GM19467 (cell line): ENCODE data around the gene NCS1.
"Not testable (repeated sequence)": the region's sequence is repeated elsewhere in the genome, so short reads cannot be mapped to it uniquely, and the experiment has no call there.

ENCODE experiments used
- ATAC-seq: cut with Tn5 transposase; IDR thresholded peaks from one replicate; pipeline ENCODE4 v1.9.1; 2021; ENCODE audit warnings: mild to moderate bottlenecking, moderate library complexity; ENCODE audit not compliant: unreplicated experiment

The NCS1 gene

DNA sequence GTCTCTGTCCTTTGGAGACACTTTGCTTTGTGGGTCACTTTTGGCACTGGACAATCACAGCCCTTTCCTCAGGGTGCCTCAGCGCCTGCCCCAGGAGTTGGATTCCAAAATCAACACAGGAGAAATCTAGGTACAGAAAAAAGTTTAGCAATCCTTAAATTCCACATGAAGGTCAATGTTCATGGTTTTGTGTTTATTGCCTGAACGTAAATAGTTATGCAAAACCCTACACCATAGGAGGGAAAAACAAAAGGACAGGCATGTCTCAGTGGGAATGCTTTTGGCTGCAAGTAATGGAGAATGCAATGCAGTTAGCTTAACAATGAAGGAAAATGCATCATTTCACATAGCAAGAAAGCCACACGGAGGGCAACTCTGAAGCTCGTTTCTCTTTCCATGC, 86.8 kb downstream of the NCS1 start:
- ATAC-seq, result no peak

DNA sequence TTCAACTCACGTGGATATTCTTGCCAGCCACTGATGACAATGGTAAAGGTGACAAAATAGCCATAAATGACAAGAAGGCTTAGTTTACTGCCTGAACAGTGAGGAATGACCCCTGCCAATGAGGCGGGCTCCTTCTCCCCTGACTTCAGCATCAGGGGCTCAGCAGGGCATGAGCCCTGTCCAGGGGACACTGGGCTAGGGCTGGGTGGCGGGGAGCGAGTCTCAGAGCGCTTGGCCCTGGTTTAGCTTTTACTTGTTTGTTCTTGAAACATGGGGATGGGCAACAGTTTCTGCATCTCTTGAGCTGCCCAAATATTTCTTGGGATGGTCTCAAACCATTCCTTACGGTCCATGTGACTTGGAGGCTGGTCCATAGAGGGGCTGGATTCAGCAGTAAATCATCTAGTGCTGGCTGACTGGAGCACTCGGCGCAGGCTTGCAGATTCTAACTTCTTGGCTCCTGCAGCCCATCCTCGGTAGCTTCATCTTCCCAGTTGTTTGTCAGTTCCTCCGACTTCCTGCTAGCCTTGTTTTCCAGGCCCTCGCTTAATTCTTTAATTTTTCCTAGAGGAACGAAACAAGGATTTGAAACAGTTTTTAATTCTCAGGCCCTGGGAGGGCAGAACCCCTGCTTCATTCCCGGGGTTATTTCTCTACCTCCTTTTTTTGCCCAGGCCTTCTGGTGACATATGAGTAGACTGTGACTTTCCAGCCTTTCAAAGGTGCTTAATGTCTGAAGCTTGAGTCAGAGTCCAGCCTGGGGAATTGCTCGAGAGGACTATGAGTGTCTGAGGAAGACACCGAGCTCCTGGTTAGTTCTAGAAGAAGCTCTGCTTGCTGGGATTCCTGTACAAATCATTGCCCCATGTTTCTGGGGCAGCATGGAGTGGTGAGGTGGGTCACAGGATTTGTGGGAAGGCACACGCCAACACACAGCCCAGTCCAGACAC, 88.9 kb downstream of the NCS1 start:
- ATAC-seq, result no peak

DNA sequence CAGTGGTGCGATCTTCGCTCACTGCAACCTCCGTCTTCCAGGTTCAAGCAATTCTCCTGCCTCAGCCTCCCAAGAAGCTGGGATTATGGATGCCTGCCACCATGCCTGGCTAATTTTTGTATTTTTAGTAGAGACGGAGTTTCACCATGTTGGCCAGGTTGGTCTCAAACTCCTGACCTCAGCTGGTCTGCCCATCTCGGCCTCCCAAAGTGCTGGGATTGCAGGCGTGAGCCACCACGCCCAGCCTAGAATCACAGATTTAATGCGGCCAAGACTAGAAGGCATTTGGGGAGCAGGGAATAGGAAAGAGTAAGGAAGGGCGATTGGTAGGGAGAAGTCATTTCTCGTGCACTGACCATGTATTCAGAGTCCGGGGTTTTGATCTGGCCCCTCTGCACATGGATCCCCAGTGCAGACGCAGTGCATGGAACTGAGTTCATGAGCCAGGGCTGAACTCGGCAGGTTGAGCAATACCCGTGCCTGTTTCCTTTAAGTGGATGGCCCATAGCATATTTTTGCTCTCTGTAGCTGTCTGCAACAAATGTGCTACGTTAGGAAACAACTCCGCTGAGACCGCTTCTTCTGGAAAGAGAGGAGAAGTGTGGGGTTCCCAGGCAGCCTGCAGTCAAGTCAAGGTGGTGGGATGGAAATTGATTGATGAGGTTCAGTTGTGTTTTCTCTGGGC, 90.0 kb downstream of the NCS1 start:
- ATAC-seq, result no peak

DNA sequence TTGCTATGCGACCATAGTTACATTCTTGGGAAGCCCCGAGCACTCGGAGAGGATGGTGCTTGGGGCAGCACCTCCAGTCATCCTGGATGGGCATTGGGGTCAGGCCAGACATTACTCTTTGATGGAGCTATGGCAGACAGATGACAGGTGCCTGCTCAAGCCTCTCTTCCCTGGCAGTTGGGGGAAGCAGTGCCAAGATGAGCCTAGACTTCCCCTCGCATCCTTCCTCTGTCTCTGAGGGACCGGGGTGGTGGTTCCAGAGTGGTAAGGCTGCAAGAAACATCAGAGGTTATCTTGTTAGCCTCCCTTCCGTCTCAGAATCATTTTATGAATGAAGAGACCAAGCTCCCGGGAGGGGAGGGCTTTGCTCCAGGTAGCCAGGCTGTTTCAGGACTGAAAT, 90.6 kb downstream of the NCS1 start:
- no peak for ATAC-seq

DNA sequence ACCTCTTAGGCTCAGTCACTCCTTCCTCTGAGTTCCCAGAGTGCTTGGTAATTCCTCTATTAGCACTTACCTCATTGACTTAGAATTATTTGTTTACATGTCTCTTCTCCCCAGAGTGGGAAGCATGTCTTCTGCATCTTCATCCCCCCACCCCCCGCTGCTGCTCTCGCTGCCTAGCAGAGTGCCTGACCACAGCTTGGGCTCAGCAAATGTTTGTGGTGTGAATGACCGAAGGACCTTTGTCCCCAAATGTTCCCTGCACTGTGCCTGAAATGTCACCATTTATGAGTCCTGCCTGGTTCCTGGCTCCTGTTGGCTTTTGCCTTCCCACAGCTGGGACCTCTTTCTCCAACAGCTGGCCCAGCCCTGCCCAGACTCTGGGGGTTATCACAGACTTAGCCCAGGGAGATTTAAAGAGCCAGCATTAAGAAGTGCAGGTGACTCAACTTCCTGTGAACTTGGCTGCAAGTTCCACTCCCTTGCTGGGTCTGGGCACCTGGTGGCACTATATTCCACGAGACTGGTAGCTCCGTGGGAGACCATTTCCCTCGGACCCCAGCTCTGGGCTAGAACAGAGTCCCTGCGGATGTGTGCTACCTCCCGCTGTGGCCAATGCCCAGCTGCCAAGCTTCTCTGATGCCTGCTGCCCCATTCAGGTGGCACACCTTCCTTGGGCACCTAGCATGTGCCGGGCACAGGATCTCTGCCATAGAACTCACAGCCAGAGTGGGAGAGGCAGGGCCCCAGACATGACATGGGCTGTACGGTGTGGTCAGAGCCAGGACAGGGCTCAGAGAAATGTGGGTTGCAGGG, 91.6 kb downstream of the NCS1 start:
- no peak for ATAC-seq

DNA sequence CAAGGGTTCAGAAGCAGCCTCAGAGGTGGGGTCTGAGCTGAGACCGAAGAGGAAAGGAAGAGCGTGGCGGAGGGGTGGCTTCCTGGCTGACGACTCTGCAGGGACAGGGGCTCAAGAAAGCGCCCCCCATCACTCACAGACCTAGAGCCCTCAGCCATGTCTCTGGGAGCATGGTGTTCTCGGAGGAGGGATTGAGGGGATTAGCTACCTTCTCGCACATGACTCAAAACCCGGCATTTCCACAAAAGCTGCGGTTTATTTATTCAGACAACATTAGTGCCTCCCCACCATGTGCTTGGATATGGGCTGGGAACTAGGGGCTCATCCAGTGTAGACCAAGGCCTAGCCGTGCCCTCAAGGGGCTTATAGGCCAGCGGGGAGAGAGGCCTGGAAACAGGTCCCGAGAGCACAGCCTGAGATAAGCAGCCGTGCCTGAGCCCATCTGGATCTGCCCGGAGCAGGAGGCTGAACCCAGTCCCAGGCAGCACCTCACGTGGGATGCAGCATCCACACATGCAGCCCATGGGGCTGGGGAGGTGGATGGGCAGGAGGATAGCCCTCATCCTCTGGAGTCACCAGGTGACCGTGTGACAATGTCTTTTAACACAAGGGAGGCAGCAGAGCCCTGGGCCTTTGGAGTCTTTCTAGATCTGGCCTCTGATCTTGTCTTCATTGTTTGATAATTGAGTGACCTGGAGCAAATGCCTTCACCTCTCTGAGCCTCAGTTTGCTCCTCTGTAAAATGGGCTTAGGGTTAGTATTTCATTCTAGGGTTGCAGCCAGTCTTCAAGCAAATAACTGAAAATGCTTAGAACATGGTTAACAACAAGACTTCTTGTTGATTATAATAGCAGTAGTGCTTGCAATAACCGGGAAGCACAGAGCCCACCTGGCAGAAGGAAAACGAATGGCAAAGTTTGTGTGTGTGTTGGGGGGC, 92.5 kb downstream of the NCS1 start:
- no peak for ATAC-seq

DNA sequence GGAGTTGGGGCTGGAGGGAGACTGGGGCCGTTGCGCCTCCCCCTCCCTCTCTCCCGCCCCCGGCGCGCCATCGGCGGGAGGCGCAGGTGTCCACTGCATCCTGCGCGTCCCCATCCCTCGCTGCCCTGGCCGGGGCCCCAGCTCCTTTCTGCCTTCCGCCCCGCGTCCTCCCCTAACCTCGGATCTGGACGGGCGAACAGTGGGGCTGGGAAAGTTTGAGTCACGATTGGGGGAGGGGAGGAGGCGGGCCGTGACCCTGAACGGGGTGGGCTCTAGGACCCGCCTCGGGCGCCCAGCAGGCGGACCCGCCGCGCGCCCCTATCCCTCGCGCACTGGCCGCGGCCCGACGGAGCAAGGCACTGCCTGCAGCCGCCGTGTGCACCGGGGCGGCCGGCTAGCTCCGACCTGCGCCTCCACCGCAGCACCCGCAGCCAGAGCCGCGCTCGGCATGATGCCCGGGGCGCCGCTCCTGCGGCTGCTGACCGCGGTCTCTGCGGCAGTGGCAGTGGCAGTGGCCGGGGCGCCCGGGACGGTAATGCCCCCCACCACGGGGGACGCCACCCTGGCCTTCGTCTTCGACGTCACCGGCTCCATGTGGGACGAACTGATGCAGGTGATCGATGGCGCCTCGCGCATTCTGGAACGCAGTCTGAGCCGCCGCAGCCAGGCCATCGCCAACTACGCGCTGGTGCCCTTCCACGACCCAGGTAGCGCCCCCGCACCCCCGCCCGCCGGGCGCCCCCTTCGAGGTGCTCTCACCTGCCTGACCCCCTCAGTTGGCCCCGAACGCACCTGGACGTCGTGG, 93.4 kb downstream of the NCS1 start, which contains the start of gene HMCN2:
TSS of gene HMCN2 (plus strand) at position 330 of the 805 bp plus-strand sequence. CDS start at position 449, 119 bp downstream.
- ATAC-seq, result no peak

DNA sequence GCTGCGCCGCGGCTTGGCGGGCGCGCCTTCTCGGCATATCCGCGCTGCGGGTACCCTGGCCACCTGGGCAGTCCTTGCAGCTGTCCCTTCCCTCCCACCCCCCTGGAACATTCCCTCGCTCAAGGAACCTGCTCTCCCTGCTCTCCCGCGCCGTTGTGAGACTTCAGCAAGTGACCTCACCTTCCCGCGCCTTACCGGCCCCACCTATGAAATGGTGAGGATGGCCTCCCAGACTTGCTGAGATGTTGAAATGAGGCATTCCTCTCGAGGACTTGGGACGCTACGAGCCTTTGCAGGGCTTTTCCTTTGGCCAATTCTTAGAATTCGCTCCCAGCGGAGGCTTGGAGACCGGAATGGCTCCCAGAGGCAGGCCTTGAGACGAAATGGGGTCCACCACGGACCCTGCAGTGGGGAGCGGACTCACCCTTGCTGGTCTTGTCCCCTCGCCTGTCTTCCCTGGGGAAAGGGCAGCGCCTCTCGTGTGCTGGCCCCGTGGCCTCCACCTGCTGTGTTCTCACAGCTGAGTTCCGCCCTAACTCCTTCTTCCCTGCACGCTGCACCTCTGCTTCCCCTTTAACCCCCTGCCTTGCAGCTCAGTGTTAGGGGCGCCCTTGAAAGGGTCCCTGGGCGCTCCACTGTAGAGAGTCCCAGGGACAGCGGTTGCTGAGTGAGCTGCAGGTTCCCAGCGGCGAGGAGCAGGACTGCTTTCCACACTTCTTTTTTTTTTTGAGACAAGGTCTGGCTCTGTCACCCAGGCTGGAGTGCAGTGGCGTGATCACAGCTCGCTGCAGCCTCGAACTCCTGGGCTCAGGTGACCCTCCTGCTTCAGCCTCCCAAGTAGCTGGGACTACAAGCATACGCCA, 94.3 kb downstream of the NCS1 start:
- no peak for ATAC-seq

DNA sequence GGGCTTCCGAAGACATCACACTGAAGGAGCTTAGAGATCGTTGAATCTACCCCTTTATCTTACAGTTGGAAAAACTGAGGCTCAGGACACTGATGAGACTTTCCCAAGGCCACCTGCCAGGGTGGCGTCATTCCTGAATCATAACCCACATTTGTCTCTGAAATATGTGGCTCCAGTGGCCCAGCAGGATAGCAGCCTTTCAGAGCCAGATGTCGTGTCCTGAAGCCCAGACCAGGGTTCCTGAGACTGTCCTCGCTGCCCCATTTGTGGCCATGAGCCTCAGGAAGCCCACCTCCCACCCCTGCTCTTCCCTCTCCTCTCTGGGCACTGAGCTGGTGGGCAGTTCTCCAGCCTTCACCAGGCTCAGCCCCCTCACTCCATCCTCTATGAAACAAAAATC, 95.7 kb downstream of the NCS1 start:
- no peak for ATAC-seq

DNA sequence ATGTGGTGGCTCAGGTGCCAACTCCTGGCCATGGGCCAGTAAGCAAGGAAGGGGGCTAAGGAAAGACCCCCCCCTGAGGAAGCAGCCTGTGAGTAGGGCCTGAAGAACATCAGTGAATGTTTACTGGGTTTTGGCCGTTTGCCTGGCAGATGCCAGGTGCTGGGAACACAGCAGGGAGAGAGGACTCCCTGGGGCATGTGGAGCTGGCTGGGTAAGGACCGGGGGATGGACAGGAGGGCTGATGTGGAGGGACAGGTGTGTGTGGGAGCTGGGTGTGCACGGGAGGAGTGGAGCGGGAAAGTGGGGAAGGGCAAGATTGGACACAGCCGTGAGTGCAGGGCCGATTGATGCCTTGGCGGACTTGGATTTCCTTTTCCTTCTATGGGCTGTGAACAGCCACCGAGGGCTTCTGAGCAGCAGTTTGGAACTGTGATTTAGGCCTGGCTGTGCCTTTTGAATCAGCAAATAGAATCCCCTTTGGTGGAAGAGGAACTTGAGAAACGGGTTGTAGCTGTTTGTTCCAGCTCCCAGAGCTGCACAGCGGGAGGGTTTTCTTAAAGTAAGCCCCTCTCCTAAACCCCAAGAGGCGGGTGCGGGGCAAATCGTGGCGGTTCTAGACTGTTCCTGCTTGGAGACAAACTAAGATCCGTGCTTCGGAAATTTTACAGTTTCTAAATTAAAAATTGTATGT, 96.5 kb downstream of the NCS1 start:
- ATAC-seq, result no peak

DNA sequence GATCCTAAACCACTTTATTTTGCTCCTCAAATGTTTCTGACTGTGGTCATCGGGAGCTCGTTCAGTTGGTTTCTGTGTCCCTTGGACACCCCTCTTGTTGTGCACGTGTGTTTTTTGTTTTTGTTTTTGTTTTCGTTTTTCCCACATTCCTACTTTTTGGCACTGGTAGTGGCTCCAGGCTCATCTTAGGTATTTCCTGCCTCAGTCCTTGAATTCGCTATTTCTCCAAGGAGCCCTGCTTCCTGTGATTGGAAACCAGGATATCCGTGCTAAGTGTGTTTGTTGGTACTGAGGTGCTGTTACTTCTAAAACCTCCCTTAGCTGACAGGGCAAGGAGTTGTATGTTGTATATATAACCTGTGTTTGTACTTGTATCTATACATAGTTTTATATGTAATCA, 99.3 kb downstream of the NCS1 start:
- ATAC-seq, result no peak

DNA sequence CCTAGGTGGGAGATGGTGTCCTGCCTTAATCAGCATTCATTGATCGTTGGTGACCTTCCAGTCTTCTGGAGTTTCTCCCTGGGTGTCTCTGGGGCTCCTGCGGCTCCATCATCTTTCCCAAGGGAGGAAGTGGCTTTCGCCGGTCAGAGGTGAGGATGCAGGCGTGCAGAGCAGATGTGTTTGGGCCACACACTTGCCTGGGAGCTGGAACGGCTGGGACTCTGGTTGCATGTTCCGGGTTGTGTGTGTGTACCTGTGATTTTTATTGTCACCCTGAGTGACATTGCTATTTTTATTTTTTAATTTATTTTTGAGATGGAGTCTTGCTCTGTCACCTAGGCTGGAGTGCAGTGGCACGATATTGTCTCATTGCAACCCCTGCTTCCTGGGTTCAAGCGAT, 103.0 kb downstream of the NCS1 start:
- ATAC-seq, result no peak

DNA sequence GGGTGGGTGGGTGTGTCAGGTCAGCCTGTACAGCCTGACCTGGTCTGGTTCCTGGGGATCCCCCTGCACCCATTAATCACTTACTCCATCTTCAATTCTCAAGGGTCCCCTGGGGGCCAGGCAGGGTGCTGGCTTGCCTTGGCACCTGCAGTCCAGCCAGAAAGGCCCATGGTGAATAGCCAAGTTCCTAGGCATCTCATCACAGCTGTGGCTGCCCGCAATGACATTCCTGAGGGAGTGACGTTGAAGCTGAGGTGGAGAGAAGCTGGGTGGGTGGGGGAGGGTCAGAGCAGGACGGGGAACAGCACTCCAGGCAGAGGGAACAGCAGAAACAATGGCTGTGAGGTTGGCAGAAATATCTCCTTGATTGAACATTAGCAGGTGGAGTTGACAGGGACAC, 103.9 kb downstream of the NCS1 start:
- no peak for ATAC-seq

DNA sequence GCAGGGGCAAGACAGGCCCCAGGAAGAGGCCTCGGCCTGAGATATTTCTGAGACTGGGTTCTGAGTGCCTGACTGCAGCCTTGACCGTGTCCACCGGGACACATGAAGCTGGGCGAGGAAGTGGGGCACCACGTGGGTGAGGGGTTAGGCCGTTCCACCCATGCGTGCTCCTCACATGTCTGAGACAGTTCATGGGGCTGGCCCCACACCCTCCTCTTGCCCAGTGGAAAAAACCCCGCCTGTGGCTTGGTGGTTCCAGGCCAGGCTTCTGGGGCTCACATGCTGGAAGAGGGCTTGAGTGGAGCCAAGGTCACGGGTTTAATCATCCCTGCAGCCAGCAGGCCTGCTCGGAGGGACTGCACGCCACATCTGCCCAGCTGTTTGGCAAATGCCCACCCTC, 104.8 kb downstream of the NCS1 start:
- ATAC-seq, result no peak

DNA sequence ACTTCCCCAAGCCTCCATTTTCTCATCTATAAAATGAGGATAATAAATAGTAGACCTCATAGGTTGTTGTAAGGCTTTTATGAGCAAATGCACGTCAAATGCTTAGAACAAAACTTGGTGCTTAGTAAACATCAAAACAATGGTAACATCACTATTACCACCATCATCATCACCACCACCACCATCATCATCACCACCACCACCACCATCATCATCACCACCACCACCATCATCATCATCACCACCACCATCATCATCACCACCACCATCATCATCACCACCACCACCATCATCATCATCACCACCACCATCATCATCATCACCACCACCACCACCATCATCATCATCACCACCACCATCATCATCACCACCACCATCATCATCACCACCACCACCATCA, 105.3 kb downstream of the NCS1 start:
- ATAC-seq, result not testable (repeated sequence)

DNA sequence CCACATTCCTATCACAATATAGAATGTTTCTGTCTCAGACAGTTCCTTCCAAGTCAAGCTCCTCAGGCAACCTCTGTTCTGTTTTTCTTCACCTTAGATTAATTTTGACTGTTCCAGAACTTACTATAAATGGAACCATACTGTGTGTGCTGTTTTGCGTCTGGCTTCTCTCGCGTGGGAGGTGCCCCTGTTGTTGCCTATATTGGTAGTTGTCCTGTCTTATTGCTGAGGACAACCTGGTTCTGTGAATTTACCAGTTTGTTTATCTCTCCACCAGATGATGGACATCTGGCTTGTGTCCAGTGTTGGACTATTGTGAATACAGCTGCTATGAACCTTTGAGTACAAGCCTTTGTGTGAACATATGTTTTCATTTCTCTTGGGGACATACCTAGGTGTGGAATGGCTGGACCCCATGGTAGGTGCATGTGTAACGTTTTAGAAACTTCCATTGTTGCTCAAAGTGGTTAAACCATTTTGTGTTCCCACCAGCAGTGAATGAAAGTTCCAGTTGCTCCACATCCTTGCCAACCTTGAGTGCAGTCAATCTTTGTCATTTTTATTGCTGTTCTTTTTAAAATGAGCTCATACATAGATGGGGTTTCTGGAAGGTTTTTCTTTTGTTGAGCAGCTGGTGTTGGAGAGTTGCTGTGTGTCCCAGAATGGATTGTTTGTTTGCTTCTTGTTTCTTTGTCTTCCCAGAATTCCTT, 111.5 kb downstream of the NCS1 start:
- ATAC-seq, result no peak

DNA sequence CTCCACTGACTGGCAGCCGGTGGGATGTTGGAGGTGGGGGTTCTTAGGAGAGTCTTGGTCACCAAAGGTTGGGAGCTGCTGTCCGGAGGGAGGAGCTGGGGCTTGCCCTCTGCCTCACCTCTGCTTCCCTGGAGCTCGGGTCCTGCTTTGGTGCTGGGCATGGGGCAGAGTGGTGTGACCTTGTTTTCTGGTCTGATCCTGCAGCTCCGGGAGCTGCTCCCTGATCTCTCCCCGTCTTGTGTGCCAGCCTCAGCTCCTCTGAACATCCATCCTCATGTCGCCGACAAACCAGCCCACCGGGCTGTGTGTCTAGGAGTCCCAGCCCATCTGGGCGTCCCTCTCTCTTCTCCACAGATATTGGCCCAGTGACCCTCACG, 112.0 kb downstream of the NCS1 start:
- no peak for ATAC-seq
